ENCODE data around the gene VILL.
"Not testable (repeated sequence)": the region's sequence is repeated elsewhere in the genome, so short reads cannot be mapped to it uniquely, and the experiment has no call there.

Gene VILL

GRCh38 chr3:37987751-37988179 lies 2.8 kb upstream of the VILL start:
- DNase-seq: no peak
- ATAC-seq: no peak
- no peaks in the 10 kb centered on the region for H3K9me3 Mint-ChIP-seq
- H3K27me3 Mint-ChIP-seq: no peaks in the 10 kb centered on the region
- H3K36me3 Mint-ChIP-seq (ENCODE audit: low read depth): no peaks in the 10 kb centered on the region
- H3K27ac Mint-ChIP-seq: no peak overlapping the region
- H3K4me3 Mint-ChIP-seq: no peak overlapping the region
- H3K4me1 Mint-ChIP-seq: no peaks in the 10 kb centered on the region

- not testable (repeated sequence) for H3K4me3 Mint-ChIP-seq; H3K9me3 Mint-ChIP-seq; ATAC-seq; H3K27me3 Mint-ChIP-seq; DNase-seq; H3K27ac Mint-ChIP-seq; H3K4me1 Mint-ChIP-seq; H3K36me3 Mint-ChIP-seq (ENCODE audit: low read depth)
Observed at GRCh38 chr3:37988376-37988775, 2.2 kb upstream of the VILL start.

- Mint-ChIP-seq H3K36me3 (ENCODE audit: low read depth) (no peaks in the 10 kb centered on the region), H3K27me3 (no peaks in the 10 kb centered on the region), H3K9me3 (no peaks in the 10 kb centered on the region), H3K4me3 (no peak overlapping the region), H3K27ac (no peak overlapping the region), H3K4me1 (peaks cover 8% of the 10 kb centered on the region)
- no peak for DNase-seq
- no peak for ATAC-seq
Observed at GRCh38 chr3:37988931-37989525, 1.6 kb upstream of the VILL start.

GRCh38 chr3:37989821-37990480 lies 635 bp upstream of the VILL start:
- no peak overlapping the region for H3K4me3 Mint-ChIP-seq
- no peaks in the 10 kb centered on the region for H3K27me3 Mint-ChIP-seq
- ATAC-seq (no peak), DNase-seq (no peak)
- no peak overlapping the region for H3K27ac Mint-ChIP-seq
- peaks cover under 1% of the 10 kb centered on the region for H3K36me3 Mint-ChIP-seq (ENCODE audit: low read depth)
- H3K9me3 Mint-ChIP-seq: no peaks in the 10 kb centered on the region
- H3K4me1 Mint-ChIP-seq: peaks cover 16% of the 10 kb centered on the region

GRCh38 chr3:37991109-37991508 lies 523 bp downstream of the VILL start:
- H3K9me3 Mint-ChIP-seq: no peaks in the 10 kb centered on the region
- H3K4me1 Mint-ChIP-seq: peaks cover 28% of the 10 kb centered on the region
- peaks cover 11% of the 10 kb centered on the region for H3K36me3 Mint-ChIP-seq (ENCODE audit: low read depth)
- no peaks in the 10 kb centered on the region for H3K27me3 Mint-ChIP-seq
- ATAC-seq: no peak
- DNase-seq: no peak
- no peak overlapping the region for H3K4me3 Mint-ChIP-seq
- no peak overlapping the region for H3K27ac Mint-ChIP-seq

- H3K27me3 Mint-ChIP-seq: no peaks in the 10 kb centered on the region
- no peaks in the 10 kb centered on the region for H3K9me3 Mint-ChIP-seq
- no peak overlapping the region for H3K27ac Mint-ChIP-seq
- peaks cover 35% of the 10 kb centered on the region for H3K4me1 Mint-ChIP-seq
- ATAC-seq: no peak
- no peak for DNase-seq
- H3K36me3 Mint-ChIP-seq (ENCODE audit: low read depth): peaks cover 17% of the 10 kb centered on the region
- no peak overlapping the region for H3K4me3 Mint-ChIP-seq
Observed at GRCh38 chr3:37991823-37992222, 1.2 kb downstream of the VILL start.

GRCh38 chr3:37992271-37993066 lies 1.9 kb downstream of the VILL start:
- no peak for ATAC-seq
- Mint-ChIP-seq H3K27me3 (no peaks in the 10 kb centered on the region), H3K9me3 (no peaks in the 10 kb centered on the region), H3K4me3 (peak overlapping the region; percentile 91), H3K36me3 (ENCODE audit: low read depth) (peaks cover 18% of the 10 kb centered on the region), H3K4me1 (peaks cover 37% of the 10 kb centered on the region), H3K27ac (no peak overlapping the region)
- DNase-seq: no peak

- Mint-ChIP-seq H3K27ac (peak overlapping the region; percentile 90), H3K9me3 (no peaks in the 10 kb centered on the region), H3K36me3 (ENCODE audit: low read depth) (peaks cover 18% of the 10 kb centered on the region), H3K4me1 (peaks cover 40% of the 10 kb centered on the region), H3K27me3 (no peaks in the 10 kb centered on the region), H3K4me3 (peak overlapping the region; percentile 91)
- no peak for DNase-seq
- no peak for ATAC-seq
Observed at GRCh38 chr3:37993067-37993455, 2.5 kb downstream of the VILL start.

- H3K9me3 Mint-ChIP-seq: no peaks in the 10 kb centered on the region
- DNase-seq: no peak
- ATAC-seq: no peak
- peak overlapping the region; percentile 91 for H3K4me3 Mint-ChIP-seq
- no peaks in the 10 kb centered on the region for H3K27me3 Mint-ChIP-seq
- H3K36me3 Mint-ChIP-seq (ENCODE audit: low read depth): peaks cover 18% of the 10 kb centered on the region
- peaks cover 44% of the 10 kb centered on the region for H3K4me1 Mint-ChIP-seq
- H3K27ac Mint-ChIP-seq: peak overlapping the region; percentile 90
Observed at GRCh38 chr3:37993460-37993819, 2.9 kb downstream of the VILL start.

GRCh38 chr3:37993820-37994638 lies 3.4 kb downstream of the VILL start:
- peak; percentile 80 for DNase-seq
- Mint-ChIP-seq H3K36me3 (ENCODE audit: low read depth) (peaks cover 18% of the 10 kb centered on the region), H3K27me3 (no peaks in the 10 kb centered on the region), H3K4me3 (peak overlapping the region; percentile 91), H3K9me3 (no peaks in the 10 kb centered on the region), H3K4me1 (peaks cover 48% of the 10 kb centered on the region), H3K27ac (peak overlapping the region; percentile 90)
- ATAC-seq: peak; percentile 75

- ATAC-seq (no peak), DNase-seq (no peak)
- H3K27me3 Mint-ChIP-seq: no peaks in the 10 kb centered on the region
- H3K4me1 Mint-ChIP-seq: peaks cover 50% of the 10 kb centered on the region
- no peaks in the 10 kb centered on the region for H3K9me3 Mint-ChIP-seq
- H3K27ac Mint-ChIP-seq: peak overlapping the region; percentile 90
- peaks cover 18% of the 10 kb centered on the region for H3K36me3 Mint-ChIP-seq (ENCODE audit: low read depth)
- peak overlapping the region; percentile 91 for H3K4me3 Mint-ChIP-seq
Observed at GRCh38 chr3:37994639-37994972, 4.0 kb downstream of the VILL start.

- Mint-ChIP-seq H3K36me3 (ENCODE audit: low read depth) (peaks cover 18% of the 10 kb centered on the region), H3K27me3 (no peaks in the 10 kb centered on the region), H3K27ac (peak overlapping the region; percentile 90), H3K4me3 (peak overlapping the region; percentile 91), H3K9me3 (no peaks in the 10 kb centered on the region), H3K4me1 (peaks cover 50% of the 10 kb centered on the region)
- ATAC-seq (no peak), DNase-seq (no peak)
Observed at GRCh38 chr3:37995652-37996641, 5.4 kb downstream of the VILL start.

GRCh38 chr3:37996785-37997301 lies 6.3 kb downstream of the VILL start:
- Mint-ChIP-seq H3K36me3 (ENCODE audit: low read depth) (peaks cover 18% of the 10 kb centered on the region), H3K4me1 (peaks cover 50% of the 10 kb centered on the region), H3K4me3 (no peak overlapping the region), H3K9me3 (no peaks in the 10 kb centered on the region), H3K27ac (peak overlapping the region; percentile 43), H3K27me3 (no peaks in the 10 kb centered on the region)
- DNase-seq (peak; percentile 77), ATAC-seq (peak; percentile 29)
